AG20443 (cell line): Measurements from ENCODE around the gene LRP4.
A peak's percentile ranks its signal among the peaks of the same experiment; 100 is the strongest.
"Not testable (repeated sequence)": the region's sequence is repeated elsewhere in the genome, so short reads cannot be mapped to it uniquely, and the experiment has no call there.

Experiments
- DNase-seq: peaks from one replicate; pipeline ENCODE4 v3.0.0; 2012; ENCODE audit warnings: low spot score, mixed read lengths

The LRP4 gene

GRCh38 chr11:46918083-46918787 lies at the start of gene LRP4:
LRP4 (minus strand) TSS chr11:46918550; CDS start chr11:46918379, 171 bp downstream.
- DNase-seq, result peak; percentile 72

- DNase-seq, result no peak
Measured at GRCh38 chr11:46967962-46968361, 49.6 kb upstream of the LRP4 start.

GRCh38 chr11:46966773-46967172 lies 48.4 kb upstream of the LRP4 start:
- no peak for DNase-seq

GRCh38 chr11:46963844-46964243 lies 45.5 kb upstream of the LRP4 start:
- no peak for DNase-seq

GRCh38 chr11:46961886-46962285 lies 43.5 kb upstream of the LRP4 start:
- not testable (repeated sequence) for DNase-seq

- DNase-seq, result no peak
Measured at GRCh38 chr11:46961041-46961440, 42.7 kb upstream of the LRP4 start.

GRCh38 chr11:46958777-46959176 lies 40.4 kb upstream of the LRP4 start:
- no peak for DNase-seq

- DNase-seq, result no peak
Measured at GRCh38 chr11:46953093-46953492, 34.7 kb upstream of the LRP4 start.

GRCh38 chr11:46952553-46952952 lies 34.2 kb upstream of the LRP4 start:
- DNase-seq, result no peak

- no peak for DNase-seq
Measured at GRCh38 chr11:46951864-46952263, 33.5 kb upstream of the LRP4 start.

- no peak for DNase-seq
Measured at GRCh38 chr11:46949297-46949696, 30.9 kb upstream of the LRP4 start.

GRCh38 chr11:46948378-46949131 lies 30.2 kb upstream of the LRP4 start:
- DNase-seq, result peak; percentile 57

- DNase-seq, result no peak
Measured at GRCh38 chr11:46947399-46948077, 29.2 kb upstream of the LRP4 start.

GRCh38 chr11:46944356-46945075 lies 26.2 kb upstream of the LRP4 start:
- DNase-seq, result no peak

- no peak for DNase-seq
Measured at GRCh38 chr11:46942172-46942571, 23.8 kb upstream of the LRP4 start.

GRCh38 chr11:46936138-46937110 lies 18.1 kb upstream of the LRP4 start, which contains the start of gene CSTPP1:
CSTPP1 (plus strand) TSS chr11:46936761; CDS start chr11:46936806, 45 bp downstream.
- peak; percentile 99 for DNase-seq

- no peak for DNase-seq
Measured at GRCh38 chr11:46930089-46930488, 11.7 kb upstream of the LRP4 start.

GRCh38 chr11:46928701-46929100 lies 10.4 kb upstream of the LRP4 start:
- not testable (repeated sequence) for DNase-seq

GRCh38 chr11:46927928-46928327 lies 9.6 kb upstream of the LRP4 start:
- DNase-seq, result not testable (repeated sequence)

- DNase-seq, result peak; percentile 96
Measured at GRCh38 chr11:46920755-46921154, 2.4 kb upstream of the LRP4 start.
